Prostate gland (tissue), 2 donors: Measurements from ENCODE around the gene CLN6.

Experiments
- POLR2A ChIP-seq: fragments of 450-650 bp; IDR thresholded peaks from one replicate; pipeline ENCODE4 v1.6.1; 2016; ENCODE audit warnings: antibody characterized with exemption, mild to moderate bottlenecking
- TF ChIP-seq, protein P1 (sequence below), 4 experiments: fragments of 200-600 bp in 2 of 4; fragments of 450-650 bp in 2 of 4; sonication (generic) in 2 of 4; IDR thresholded peaks; 1 replicate in 3 of 4; 2 replicates in 1 of 4; pipeline ENCODE4 v1.5.1; 2016 to 2019; ENCODE audit warnings: antibody characterized with exemption in 4 of 4, mild to moderate bottlenecking in 2 of 4, moderate library complexity in 2 of 4

DNA sequence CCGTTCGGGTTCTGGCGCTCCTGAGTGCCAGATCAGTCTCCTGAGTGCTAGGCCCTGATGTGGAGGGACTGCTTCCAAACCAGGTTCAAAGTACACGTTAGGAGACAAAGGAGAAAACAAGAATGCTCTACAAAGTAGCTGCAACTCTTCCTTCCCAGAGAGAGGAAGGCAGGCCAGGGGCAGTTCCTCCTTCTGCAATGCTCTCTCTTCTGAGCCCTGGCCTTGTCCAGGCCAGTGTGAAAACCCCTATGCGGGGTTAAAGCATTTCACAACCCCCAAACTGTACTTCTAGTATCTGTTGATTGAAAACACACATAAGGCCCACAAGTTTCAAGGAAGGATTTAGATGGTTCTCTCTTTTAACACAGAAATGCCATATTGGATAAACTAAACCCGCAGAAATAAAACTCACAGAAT lies 14.7 kb downstream of the CLN6 start:
- TF ChIP-seq, protein P1, sequence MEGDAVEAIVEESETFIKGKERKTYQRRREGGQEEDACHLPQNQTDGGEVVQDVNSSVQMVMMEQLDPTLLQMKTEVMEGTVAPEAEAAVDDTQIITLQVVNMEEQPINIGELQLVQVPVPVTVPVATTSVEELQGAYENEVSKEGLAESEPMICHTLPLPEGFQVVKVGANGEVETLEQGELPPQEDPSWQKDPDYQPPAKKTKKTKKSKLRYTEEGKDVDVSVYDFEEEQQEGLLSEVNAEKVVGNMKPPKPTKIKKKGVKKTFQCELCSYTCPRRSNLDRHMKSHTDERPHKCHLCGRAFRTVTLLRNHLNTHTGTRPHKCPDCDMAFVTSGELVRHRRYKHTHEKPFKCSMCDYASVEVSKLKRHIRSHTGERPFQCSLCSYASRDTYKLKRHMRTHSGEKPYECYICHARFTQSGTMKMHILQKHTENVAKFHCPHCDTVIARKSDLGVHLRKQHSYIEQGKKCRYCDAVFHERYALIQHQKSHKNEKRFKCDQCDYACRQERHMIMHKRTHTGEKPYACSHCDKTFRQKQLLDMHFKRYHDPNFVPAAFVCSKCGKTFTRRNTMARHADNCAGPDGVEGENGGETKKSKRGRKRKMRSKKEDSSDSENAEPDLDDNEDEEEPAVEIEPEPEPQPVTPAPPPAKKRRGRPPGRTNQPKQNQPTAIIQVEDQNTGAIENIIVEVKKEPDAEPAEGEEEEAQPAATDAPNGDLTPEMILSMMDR (IDR thresholded peaks at IDR 0.05) = no peak
- TF ChIP-seq POLR2A = no peak
